DOHH2 (cell line): ENCODE results near the gene BRCA2.

Source experiments
- EZH2phosphoT487 ChIP-seq: fragments of 200-600 bp; sonication (generic); IDR thresholded peaks from 2 replicates; pipeline ENCODE4 v1.6.1; 2017; ENCODE audit warnings: borderline replicate concordance, mild to moderate bottlenecking, antibody characterized with exemption, low read length, moderate library complexity, mixed read lengths
- TF ChIP-seq, protein P1 (sequence below): fragments of 200-600 bp; sonication (generic); IDR thresholded peaks from one replicate; pipeline ENCODE4 v1.5.1; 2014; ENCODE audit warnings: antibody characterized with exemption, mild to moderate bottlenecking, low read depth, low read length; ENCODE audit not compliant: poor library complexity, severe bottlenecking

GRCh38 chr13:32390484-32390883, 75.2 kb downstream of the BRCA2 start:
- TF ChIP-seq, protein P1, sequence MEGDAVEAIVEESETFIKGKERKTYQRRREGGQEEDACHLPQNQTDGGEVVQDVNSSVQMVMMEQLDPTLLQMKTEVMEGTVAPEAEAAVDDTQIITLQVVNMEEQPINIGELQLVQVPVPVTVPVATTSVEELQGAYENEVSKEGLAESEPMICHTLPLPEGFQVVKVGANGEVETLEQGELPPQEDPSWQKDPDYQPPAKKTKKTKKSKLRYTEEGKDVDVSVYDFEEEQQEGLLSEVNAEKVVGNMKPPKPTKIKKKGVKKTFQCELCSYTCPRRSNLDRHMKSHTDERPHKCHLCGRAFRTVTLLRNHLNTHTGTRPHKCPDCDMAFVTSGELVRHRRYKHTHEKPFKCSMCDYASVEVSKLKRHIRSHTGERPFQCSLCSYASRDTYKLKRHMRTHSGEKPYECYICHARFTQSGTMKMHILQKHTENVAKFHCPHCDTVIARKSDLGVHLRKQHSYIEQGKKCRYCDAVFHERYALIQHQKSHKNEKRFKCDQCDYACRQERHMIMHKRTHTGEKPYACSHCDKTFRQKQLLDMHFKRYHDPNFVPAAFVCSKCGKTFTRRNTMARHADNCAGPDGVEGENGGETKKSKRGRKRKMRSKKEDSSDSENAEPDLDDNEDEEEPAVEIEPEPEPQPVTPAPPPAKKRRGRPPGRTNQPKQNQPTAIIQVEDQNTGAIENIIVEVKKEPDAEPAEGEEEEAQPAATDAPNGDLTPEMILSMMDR, result no peak
- no peak for TF ChIP-seq EZH2phosphoT487
